ENCODE data around the gene GDPD5. TPM values are rescaled to one million over a fixed set of nuclear protein-coding genes. Genes with fewer than 3 reads are reported as not detected.

The GDPD5 gene
- total and polyA plus RNA-seq, 2 donors (not counting 3 experiments of a cell fraction or from before 2014, with no cell fraction given): 60.2 to 79.2 TPM

DNA sequence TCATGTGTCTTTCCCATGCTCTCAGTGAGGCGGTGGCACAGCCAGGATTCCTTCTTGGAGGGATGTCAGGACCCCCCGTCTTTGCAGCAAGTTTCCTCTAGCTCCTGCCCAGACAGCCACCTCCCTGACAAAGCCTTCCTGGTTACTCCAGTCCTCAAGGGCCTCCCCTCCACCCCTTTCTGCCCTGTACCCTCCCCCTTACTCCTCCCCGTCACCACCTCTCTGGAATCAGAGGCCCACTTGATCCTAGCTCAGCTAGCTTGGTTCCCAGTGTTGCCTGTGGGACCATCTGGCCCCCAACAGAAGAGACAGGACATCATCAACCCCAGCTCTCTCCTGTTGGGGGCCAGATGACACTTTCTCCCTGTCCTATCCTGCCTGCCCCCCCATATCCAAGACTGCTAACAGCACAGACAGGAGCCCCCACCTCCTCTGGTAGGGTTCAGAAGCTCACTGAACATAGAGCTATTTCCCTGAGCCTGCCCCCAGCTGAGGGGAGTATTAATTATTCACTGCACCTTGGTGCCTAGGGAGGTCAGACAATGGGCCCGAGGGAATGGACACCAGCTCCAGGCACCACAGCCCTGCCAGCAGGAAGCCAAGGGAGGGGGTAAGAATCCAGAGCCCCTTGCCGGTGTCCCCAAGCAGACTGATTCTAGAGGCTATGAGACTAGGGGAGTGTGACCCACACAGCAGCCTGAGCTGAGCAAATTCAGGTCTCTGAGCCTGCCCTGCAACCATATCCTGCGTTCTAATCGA lies 3.3 kb downstream of the GDPD5 start:
- H4K20me1 ChIP-seq (replicated peaks; ENCODE audit: control insufficient read depth, extremely low read depth, insufficient read depth, low read length): no peaks in the 10 kb centered on the region
- no peaks in the 10 kb centered on the region for H3K36me3 ChIP-seq (ENCODE audit: control insufficient read depth in 2 of 2, extremely low read depth in 1 of 2, insufficient read depth in 2 of 2, low read length in 2 of 2)
- dilution Hi-C loops (cut with MboI; ENCODE audit: extremely low pct_ligation_motif_present, low sequenced_read_pairs) (loop anchor here (5.0 kb wide), 1 partner anchor 35 kb away; no protein-coding TSS in a partner anchor), intact Hi-C loops (cut with micrococcal nuclease) (no loop called here)
- POLR2A ChIA-PET: no interaction called here
- no peaks in the 10 kb centered on the region for H3K79me2 ChIP-seq (ENCODE audit: control insufficient read depth, insufficient read depth, low read length)
- TF ChIP-seq GATA2 (IDR thresholded peaks at IDR 0.05; ENCODE audit: insufficient read depth, insufficient read length, low read depth, low read length) (no peak), JUN (IDR thresholded peaks at IDR 0.05; ENCODE audit: borderline replicate concordance, insufficient read depth, insufficient read length, low read depth) (no peak), POLR2A (IDR thresholded peaks at IDR 0.05; ENCODE audit: low read depth, low read length) (no peak), CTCF (IDR thresholded peaks at IDR 0.05; ENCODE audit: extremely low read depth in 1 of 2, insufficient read depth in 1 of 2, low read depth in 1 of 2, low read length in 2 of 2) (no peak), EZH2 (IDR thresholded peaks at IDR 0.05; ENCODE audit: borderline replicate concordance, low read depth, low read length, severe bottlenecking) (no peak), FOS (IDR thresholded peaks at IDR 0.05; ENCODE audit: borderline replicate concordance, insufficient read depth, low read length) (no peak), MYC (IDR thresholded peaks at IDR 0.05; ENCODE audit: low read depth, low read length) (no peak), POLR2AphosphoS5 (IDR thresholded peaks at IDR 0.05; ENCODE audit: insufficient read depth, low read depth, low read length) (no peak)
- TF ChIP-seq, protein P1, sequence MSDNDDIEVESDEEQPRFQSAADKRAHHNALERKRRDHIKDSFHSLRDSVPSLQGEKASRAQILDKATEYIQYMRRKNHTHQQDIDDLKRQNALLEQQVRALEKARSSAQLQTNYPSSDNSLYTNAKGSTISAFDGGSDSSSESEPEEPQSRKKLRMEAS (IDR thresholded peaks at IDR 0.05; ENCODE audit: insufficient read depth, insufficient read length): no peak
- peak; percentile 74 for FAIRE-seq
- H3K9me1 ChIP-seq (replicated peaks; ENCODE audit: control insufficient read depth, extremely low read depth, insufficient read depth, low read length): no peaks in the 10 kb centered on the region
- H3K27me3 ChIP-seq (ENCODE audit: control insufficient read depth in 2 of 2, insufficient read depth in 2 of 2, low read length in 2 of 2): no peaks in the 10 kb centered on the region
- H3K4me3 ChIP-seq (replicated peaks in 1 of 3; ENCODE audit: insufficient read depth in 1 of 3, low read depth in 1 of 3, low read length in 3 of 3): no peak overlapping the region
- no peak overlapping the region for H3K9ac ChIP-seq (replicated peaks; ENCODE audit: extremely low read depth, insufficient read depth, low read length)
- H3K4me2 ChIP-seq (ENCODE audit: insufficient read depth, low read length): no peak overlapping the region
- CTCF ChIA-PET: interaction anchor here (0.9 to 5.5 kb wide), 14 partner anchors 8 to 242 kb away, joined by 3 to 49 read pairs (median 4); no protein-coding TSS in a partner anchor
- peaks cover 22% of the 10 kb centered on the region for H3K4me1 ChIP-seq (ENCODE audit: control insufficient read depth, extremely low read depth, insufficient read depth, low read length)
- H2AFZ ChIP-seq (ENCODE audit: low read depth, low read length): no peak overlapping the region
- H3K27ac ChIP-seq (ENCODE audit: insufficient read depth, low read depth, low read length): no peak overlapping the region
- BruUV-seq (replicated peaks): no TSS peak
- DNase-seq (ENCODE audit: low read depth, low spot score): no peak
- H3K9me3 ChIP-seq (replicated peaks; ENCODE audit: control insufficient read depth, insufficient read depth, low read length): no peaks in the 10 kb centered on the region

Data from endothelial cell of umbilical vein (primary cell).